ENCODE measurements around the gene CAV2.

DNA sequence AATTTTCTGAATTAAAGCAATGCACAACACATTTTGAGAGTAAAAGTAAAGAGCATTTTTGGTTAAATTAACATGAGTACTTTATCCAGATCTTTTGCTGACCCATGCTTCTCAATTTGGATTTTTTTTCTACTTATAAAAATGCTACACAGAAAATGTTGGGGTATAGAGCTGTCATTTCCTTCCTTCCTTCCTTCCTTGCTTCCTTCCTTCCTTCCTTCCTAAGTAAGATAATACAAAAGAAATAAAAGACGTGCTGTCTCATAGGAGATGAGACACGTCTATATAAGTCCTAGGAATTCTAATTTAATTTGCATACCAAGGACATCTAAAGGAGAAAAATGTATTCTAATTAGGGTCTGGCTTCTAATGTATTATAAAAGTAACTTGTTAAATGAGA, 31.0 kb upstream of the CAV2 start:
- TF ChIP-seq, protein P1, sequence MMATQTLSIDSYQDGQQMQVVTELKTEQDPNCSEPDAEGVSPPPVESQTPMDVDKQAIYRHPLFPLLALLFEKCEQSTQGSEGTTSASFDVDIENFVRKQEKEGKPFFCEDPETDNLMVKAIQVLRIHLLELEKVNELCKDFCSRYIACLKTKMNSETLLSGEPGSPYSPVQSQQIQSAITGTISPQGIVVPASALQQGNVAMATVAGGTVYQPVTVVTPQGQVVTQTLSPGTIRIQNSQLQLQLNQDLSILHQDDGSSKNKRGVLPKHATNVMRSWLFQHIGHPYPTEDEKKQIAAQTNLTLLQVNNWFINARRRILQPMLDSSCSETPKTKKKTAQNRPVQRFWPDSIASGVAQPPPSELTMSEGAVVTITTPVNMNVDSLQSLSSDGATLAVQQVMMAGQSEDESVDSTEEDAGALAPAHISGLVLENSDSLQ (IDR thresholded peaks at IDR 0.05): no peak
- TF ChIP-seq KAT8 (IDR thresholded peaks at IDR 0.05; ENCODE audit: low read depth): no peak
- TF ChIP-seq RBM22 (IDR thresholded peaks at IDR 0.05; ENCODE audit: low read depth, low read length, poor library complexity, severe bottlenecking): no peak
- TF ChIP-seq, protein P2, sequence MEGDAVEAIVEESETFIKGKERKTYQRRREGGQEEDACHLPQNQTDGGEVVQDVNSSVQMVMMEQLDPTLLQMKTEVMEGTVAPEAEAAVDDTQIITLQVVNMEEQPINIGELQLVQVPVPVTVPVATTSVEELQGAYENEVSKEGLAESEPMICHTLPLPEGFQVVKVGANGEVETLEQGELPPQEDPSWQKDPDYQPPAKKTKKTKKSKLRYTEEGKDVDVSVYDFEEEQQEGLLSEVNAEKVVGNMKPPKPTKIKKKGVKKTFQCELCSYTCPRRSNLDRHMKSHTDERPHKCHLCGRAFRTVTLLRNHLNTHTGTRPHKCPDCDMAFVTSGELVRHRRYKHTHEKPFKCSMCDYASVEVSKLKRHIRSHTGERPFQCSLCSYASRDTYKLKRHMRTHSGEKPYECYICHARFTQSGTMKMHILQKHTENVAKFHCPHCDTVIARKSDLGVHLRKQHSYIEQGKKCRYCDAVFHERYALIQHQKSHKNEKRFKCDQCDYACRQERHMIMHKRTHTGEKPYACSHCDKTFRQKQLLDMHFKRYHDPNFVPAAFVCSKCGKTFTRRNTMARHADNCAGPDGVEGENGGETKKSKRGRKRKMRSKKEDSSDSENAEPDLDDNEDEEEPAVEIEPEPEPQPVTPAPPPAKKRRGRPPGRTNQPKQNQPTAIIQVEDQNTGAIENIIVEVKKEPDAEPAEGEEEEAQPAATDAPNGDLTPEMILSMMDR (IDR thresholded peaks at IDR 0.05 in 2 of 3, conservative IDR thresholded peaks at IDR 0.05 in 1 of 3; ENCODE audit: insufficient read depth in 2 of 3, low read depth in 1 of 3, low read length in 3 of 3): no peak
- TF ChIP-seq, protein P3, sequence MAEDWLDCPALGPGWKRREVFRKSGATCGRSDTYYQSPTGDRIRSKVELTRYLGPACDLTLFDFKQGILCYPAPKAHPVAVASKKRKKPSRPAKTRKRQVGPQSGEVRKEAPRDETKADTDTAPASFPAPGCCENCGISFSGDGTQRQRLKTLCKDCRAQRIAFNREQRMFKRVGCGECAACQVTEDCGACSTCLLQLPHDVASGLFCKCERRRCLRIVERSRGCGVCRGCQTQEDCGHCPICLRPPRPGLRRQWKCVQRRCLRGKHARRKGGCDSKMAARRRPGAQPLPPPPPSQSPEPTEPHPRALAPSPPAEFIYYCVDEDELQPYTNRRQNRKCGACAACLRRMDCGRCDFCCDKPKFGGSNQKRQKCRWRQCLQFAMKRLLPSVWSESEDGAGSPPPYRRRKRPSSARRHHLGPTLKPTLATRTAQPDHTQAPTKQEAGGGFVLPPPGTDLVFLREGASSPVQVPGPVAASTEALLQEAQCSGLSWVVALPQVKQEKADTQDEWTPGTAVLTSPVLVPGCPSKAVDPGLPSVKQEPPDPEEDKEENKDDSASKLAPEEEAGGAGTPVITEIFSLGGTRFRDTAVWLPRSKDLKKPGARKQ (CRISPR knock-in tag; IDR thresholded peaks at IDR 0.05): no peak
- TF ChIP-seq HDAC6 (IDR thresholded peaks at IDR 0.05; ENCODE audit: low read depth, low read length): no peak
- TF ChIP-seq ZBTB1 (CRISPR knock-in tag; IDR thresholded peaks at IDR 0.05; ENCODE audit: borderline replicate concordance, low read depth): no peak
- TF ChIP-seq, protein P4, sequence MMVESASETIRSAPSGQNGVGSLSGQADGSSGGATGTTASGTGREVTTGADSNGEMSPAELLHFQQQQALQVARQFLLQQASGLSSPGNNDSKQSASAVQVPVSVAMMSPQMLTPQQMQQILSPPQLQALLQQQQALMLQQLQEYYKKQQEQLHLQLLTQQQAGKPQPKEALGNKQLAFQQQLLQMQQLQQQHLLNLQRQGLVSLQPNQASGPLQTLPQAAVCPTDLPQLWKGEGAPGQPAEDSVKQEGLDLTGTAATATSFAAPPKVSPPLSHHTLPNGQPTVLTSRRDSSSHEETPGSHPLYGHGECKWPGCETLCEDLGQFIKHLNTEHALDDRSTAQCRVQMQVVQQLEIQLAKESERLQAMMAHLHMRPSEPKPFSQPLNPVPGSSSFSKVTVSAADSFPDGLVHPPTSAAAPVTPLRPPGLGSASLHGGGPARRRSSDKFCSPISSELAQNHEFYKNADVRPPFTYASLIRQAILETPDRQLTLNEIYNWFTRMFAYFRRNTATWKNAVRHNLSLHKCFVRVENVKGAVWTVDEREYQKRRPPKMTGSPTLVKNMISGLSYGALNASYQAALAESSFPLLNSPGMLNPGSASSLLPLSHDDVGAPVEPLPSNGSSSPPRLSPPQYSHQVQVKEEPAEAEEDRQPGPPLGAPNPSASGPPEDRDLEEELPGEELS (CRISPR knock-in tag; IDR thresholded peaks at IDR 0.05; ENCODE audit: borderline replicate concordance): no peak
- no peak for TF ChIP-seq ZFP36 (IDR thresholded peaks at IDR 0.05; ENCODE audit: low read depth, low read length, partially characterized antibody)
- TF ChIP-seq CREB1 (IDR thresholded peaks at IDR 0.05): no peak
- no peak for TF ChIP-seq CREB1 (CRISPR knock-in tag; IDR thresholded peaks at IDR 0.05)

Data from K562 (cell line).